Liver (tissue), 3 donors: ENCODE measurements around the gene RASAL2.

Experiments used
- FOXA1 ChIP-seq: IDR thresholded peaks from 2 replicates; pipeline ENCODE4 v1.6.1; 2016; ENCODE audit warnings: antibody characterized with exemption
- GABPA ChIP-seq, 2 donors: IDR thresholded peaks in 1 of 2; conservative IDR thresholded peaks in 1 of 2; 2 replicates each; pipeline ENCODE4 v1.6.1; 2016; ENCODE audit warnings: antibody characterized with exemption in 2 of 2, mild to moderate bottlenecking in 1 of 2, moderate library complexity in 1 of 2
- HNF4G ChIP-seq: IDR thresholded peaks from 2 replicates; pipeline ENCODE4 v1.6.1; 2016; ENCODE audit warnings: antibody characterized with exemption
- RAD21 ChIP-seq, 2 donors: IDR thresholded peaks; 2 replicates each; pipeline ENCODE4 v1.6.1; 2016; ENCODE audit warnings: antibody characterized with exemption in 2 of 2, mild to moderate bottlenecking in 2 of 2
- RXRA ChIP-seq, 2 donors: IDR thresholded peaks; 2 replicates each; pipeline ENCODE4 v1.6.1; 2017 to 2018; ENCODE audit warnings: antibody characterized with exemption in 2 of 2, mild to moderate bottlenecking in 1 of 2
- TAF1 ChIP-seq: conservative IDR thresholded peaks from 2 replicates; pipeline ENCODE4 v1.6.1; 2016; ENCODE audit warnings: antibody characterized with exemption, mild to moderate bottlenecking
- YY1 ChIP-seq: IDR thresholded peaks from 2 replicates; pipeline ENCODE4 v1.6.1; 2016; ENCODE audit warnings: antibody characterized with exemption, mild to moderate bottlenecking
- TF ChIP-seq, protein P1 (sequence below): fragments of 150-350 bp; IDR thresholded peaks from 2 replicates; pipeline ENCODE4 v1.5.1; 2017; ENCODE audit warnings: improper control_type of control experiment, low read depth, low read length; ENCODE audit not compliant: missing input control
- TF ChIP-seq, protein P2 (sequence below): IDR thresholded peaks from 2 replicates; pipeline ENCODE4 v1.6.1; 2016; ENCODE audit warnings: antibody characterized with exemption
- TF ChIP-seq, protein P3 (sequence below): IDR thresholded peaks from 2 replicates; pipeline ENCODE4 v1.6.1; 2016; ENCODE audit warnings: antibody characterized with exemption, mild to moderate bottlenecking
- TF ChIP-seq, protein P4 (sequence below): IDR thresholded peaks from 2 replicates; pipeline ENCODE4 v1.6.1; 2016; ENCODE audit warnings: antibody characterized with exemption
- TF ChIP-seq, protein P5 (sequence below): IDR thresholded peaks from 2 replicates; pipeline ENCODE4 v1.6.1; 2016; ENCODE audit warnings: antibody characterized with exemption
- donor health status: healthy.
- donor health status: healthy.

DNA sequence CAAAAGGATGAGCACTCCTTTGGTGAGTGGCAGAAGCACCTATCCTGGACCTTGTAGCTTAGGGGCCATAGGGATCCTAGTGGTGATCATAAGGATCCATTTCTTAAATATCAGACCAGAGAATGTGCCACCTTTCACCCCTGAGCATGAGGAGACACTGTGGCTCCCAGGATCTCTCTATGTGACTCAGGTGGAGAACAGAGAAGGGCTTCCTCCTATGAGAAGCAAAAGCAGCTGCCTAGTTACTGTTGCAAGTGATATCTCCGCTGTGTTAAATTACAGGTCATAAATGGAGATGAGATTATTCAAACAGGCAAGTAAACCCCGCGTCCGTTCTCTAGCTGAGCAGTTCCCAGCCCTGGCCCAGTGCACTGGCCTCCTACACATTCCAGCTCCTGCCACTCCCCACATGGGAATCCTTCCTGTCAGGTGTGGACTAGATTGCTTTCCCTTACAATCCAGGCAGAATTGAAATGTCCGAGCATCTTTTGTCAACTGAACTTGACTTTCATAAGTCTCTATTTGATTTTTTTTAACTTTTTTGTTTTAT lies 376.6 kb downstream of the RASAL2 start:
- TF ChIP-seq, protein P1, sequence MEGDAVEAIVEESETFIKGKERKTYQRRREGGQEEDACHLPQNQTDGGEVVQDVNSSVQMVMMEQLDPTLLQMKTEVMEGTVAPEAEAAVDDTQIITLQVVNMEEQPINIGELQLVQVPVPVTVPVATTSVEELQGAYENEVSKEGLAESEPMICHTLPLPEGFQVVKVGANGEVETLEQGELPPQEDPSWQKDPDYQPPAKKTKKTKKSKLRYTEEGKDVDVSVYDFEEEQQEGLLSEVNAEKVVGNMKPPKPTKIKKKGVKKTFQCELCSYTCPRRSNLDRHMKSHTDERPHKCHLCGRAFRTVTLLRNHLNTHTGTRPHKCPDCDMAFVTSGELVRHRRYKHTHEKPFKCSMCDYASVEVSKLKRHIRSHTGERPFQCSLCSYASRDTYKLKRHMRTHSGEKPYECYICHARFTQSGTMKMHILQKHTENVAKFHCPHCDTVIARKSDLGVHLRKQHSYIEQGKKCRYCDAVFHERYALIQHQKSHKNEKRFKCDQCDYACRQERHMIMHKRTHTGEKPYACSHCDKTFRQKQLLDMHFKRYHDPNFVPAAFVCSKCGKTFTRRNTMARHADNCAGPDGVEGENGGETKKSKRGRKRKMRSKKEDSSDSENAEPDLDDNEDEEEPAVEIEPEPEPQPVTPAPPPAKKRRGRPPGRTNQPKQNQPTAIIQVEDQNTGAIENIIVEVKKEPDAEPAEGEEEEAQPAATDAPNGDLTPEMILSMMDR, result no peak
- TF ChIP-seq FOXA1 (no peak), TAF1 (no peak), RAD21 (IDR thresholded peaks at IDR 0.05) (no peak), RXRA (IDR thresholded peaks at IDR 0.05) (no peak), YY1 (no peak), HNF4G (no peak), GABPA (IDR thresholded peaks at IDR 0.05 in 1 of 2, conservative IDR thresholded peaks at IDR 0.05 in 1 of 2) (no peak)
- TF ChIP-seq, protein P2, sequence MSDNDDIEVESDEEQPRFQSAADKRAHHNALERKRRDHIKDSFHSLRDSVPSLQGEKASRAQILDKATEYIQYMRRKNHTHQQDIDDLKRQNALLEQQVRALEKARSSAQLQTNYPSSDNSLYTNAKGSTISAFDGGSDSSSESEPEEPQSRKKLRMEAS, result no peak
- TF ChIP-seq, protein P3, sequence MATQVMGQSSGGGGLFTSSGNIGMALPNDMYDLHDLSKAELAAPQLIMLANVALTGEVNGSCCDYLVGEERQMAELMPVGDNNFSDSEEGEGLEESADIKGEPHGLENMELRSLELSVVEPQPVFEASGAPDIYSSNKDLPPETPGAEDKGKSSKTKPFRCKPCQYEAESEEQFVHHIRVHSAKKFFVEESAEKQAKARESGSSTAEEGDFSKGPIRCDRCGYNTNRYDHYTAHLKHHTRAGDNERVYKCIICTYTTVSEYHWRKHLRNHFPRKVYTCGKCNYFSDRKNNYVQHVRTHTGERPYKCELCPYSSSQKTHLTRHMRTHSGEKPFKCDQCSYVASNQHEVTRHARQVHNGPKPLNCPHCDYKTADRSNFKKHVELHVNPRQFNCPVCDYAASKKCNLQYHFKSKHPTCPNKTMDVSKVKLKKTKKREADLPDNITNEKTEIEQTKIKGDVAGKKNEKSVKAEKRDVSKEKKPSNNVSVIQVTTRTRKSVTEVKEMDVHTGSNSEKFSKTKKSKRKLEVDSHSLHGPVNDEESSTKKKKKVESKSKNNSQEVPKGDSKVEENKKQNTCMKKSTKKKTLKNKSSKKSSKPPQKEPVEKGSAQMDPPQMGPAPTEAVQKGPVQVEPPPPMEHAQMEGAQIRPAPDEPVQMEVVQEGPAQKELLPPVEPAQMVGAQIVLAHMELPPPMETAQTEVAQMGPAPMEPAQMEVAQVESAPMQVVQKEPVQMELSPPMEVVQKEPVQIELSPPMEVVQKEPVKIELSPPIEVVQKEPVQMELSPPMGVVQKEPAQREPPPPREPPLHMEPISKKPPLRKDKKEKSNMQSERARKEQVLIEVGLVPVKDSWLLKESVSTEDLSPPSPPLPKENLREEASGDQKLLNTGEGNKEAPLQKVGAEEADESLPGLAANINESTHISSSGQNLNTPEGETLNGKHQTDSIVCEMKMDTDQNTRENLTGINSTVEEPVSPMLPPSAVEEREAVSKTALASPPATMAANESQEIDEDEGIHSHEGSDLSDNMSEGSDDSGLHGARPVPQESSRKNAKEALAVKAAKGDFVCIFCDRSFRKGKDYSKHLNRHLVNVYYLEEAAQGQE, result no peak
- TF ChIP-seq, protein P4, sequence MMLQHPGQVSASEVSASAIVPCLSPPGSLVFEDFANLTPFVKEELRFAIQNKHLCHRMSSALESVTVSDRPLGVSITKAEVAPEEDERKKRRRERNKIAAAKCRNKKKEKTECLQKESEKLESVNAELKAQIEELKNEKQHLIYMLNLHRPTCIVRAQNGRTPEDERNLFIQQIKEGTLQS, result no peak
- TF ChIP-seq, protein P5, sequence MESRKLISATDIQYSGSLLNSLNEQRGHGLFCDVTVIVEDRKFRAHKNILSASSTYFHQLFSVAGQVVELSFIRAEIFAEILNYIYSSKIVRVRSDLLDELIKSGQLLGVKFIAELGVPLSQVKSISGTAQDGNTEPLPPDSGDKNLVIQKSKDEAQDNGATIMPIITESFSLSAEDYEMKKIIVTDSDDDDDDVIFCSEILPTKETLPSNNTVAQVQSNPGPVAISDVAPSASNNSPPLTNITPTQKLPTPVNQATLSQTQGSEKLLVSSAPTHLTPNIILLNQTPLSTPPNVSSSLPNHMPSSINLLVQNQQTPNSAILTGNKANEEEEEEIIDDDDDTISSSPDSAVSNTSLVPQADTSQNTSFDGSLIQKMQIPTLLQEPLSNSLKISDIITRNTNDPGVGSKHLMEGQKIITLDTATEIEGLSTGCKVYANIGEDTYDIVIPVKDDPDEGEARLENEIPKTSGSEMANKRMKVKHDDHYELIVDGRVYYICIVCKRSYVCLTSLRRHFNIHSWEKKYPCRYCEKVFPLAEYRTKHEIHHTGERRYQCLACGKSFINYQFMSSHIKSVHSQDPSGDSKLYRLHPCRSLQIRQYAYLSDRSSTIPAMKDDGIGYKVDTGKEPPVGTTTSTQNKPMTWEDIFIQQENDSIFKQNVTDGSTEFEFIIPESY, result no peak
